HepG2 (cell line): ENCODE data around the gene FAM89B. TPM values are rescaled to one million over a fixed set of nuclear protein-coding genes. Genes with fewer than 3 reads are reported as not detected.

Experiments
- AKAP8 ChIP-seq: sonication (generic); formaldehyde crosslinking; IDR thresholded peaks from 2 replicates; pipeline ENCODE4 v1.5.1; 2020; ENCODE audit warnings: mild to moderate bottlenecking, missing genetic modification reagents
- CHD2 ChIP-seq: IDR thresholded peaks from 2 replicates; pipeline ENCODE4 v1.6.1; 2011; ENCODE audit warnings: low read depth, low read length, improper control_type of control experiment
- DMAP1 ChIP-seq: IDR thresholded peaks from 2 replicates; pipeline ENCODE4 v1.6.1; 2016
- EED ChIP-seq: sonication (generic); formaldehyde crosslinking; IDR thresholded peaks from 2 replicates; pipeline ENCODE4 v1.5.0; 2020; ENCODE audit warnings: mild to moderate bottlenecking, missing genetic modification reagents
- ELF3 ChIP-seq: IDR thresholded peaks from 2 replicates; pipeline ENCODE4 v1.6.1; 2016; ENCODE audit warnings: missing genetic modification reagents, missing compliant biosample characterization
- GPN1 ChIP-seq: sonication (generic); formaldehyde crosslinking; IDR thresholded peaks from 2 replicates; pipeline ENCODE4 v1.5.1; 2020; ENCODE audit warnings: missing genetic modification reagents, borderline replicate concordance
- KMT2A ChIP-seq: sonication (generic); formaldehyde crosslinking; IDR thresholded peaks from 2 replicates; pipeline ENCODE4 v1.4.0; 2020; ENCODE audit warnings: missing genetic modification reagents
- MAZ ChIP-seq, 2 experiments: sonication (generic) in 1 of 2; formaldehyde crosslinking in 1 of 2; IDR thresholded peaks; 2 replicates each; pipeline versions ENCODE4 v1.5.0 to v1.6.1; 2012 to 2020; ENCODE audit warnings: low read depth in 2 of 2, mild to moderate bottlenecking in 2 of 2, borderline replicate concordance in 1 of 2, improper control_type of control experiment in 1 of 2, low read length in 1 of 2, missing genetic modification reagents in 1 of 2, moderate library complexity in 1 of 2
- NR2C2 ChIP-seq: sonication (generic); formaldehyde crosslinking; IDR thresholded peaks from 2 replicates; pipeline ENCODE4 v1.4.0; 2020; ENCODE audit warnings: missing genetic modification reagents, mild to moderate bottlenecking, moderate library complexity, borderline replicate concordance
- USF2 ChIP-seq, 2 experiments: sonication (generic) in 1 of 2; formaldehyde crosslinking in 1 of 2; IDR thresholded peaks; 2 replicates each; pipeline versions ENCODE4 v1.5.1 to v1.6.1; 2011 to 2020; ENCODE audit warnings: borderline replicate concordance in 1 of 2, low read depth in 1 of 2, low read length in 1 of 2, mild to moderate bottlenecking in 1 of 2, missing genetic modification reagents in 1 of 2, moderate library complexity in 1 of 2
- ZMYM4 ChIP-seq: sonication (generic); formaldehyde crosslinking; IDR thresholded peaks from 2 replicates; pipeline ENCODE4 v1.8.1; 2023; ENCODE audit warnings: mild to moderate bottlenecking, missing genetic modification reagents
- ZNF512 ChIP-seq: sonication (generic); formaldehyde crosslinking; IDR thresholded peaks from 2 replicates; pipeline ENCODE4 v1.4.0; 2020; ENCODE audit warnings: mild to moderate bottlenecking, missing genetic modification reagents
- ZNF543 ChIP-seq: sonication (generic); formaldehyde crosslinking; IDR thresholded peaks from 2 replicates; pipeline ENCODE4 v1.4.0; 2020; ENCODE audit warnings: mild to moderate bottlenecking, missing genetic modification reagents
- ZNF687 ChIP-seq: sonication (generic); formaldehyde crosslinking; IDR thresholded peaks from 2 replicates; pipeline ENCODE4 v1.5.1; 2020; ENCODE audit warnings: mild to moderate bottlenecking, missing genetic modification reagents, moderate library complexity
- ZNF710 ChIP-seq: sonication (generic); formaldehyde crosslinking; IDR thresholded peaks from 2 replicates; pipeline ENCODE4 v1.5.0; 2020; ENCODE audit warnings: mild to moderate bottlenecking, missing genetic modification reagents, borderline replicate concordance
- polyA plus RNA-seq, 8 experiments: library from polyadenylated mRNA; depleted of rRNA in 3 of 8; stranded (reverse) in 7 of 8; unstranded in 1 of 8; fragments of >200 nt; fragmentation: Illumina TruSeq in 4 of 8; extraction: Trizol in 4 of 8; gene quantifications; 2 replicates each; pipeline versions ENCODE4 v1.2.1 to v1.2.3, GENCODE V29; 2011 to 2016; ENCODE audit warnings: low read depth in 4 of 8, missing spikeins in 1 of 8, mixed read lengths in 1 of 8; ENCODE audit not compliant: insufficient read depth in 1 of 8
- total RNA-seq, 5 experiments: library from RNA; depleted of rRNA; stranded (reverse); fragments of >200 nt; fragmentation: Illumina TruSeq; extraction: Trizol; gene quantifications; 2 replicates each; pipeline ENCODE4 v1.2.3, GENCODE V29; 2016; ENCODE audit warnings: low read depth in 1 of 5

The FAM89B gene
- total and polyA plus RNA-seq, 2 of the 13 experiments (the other 11 are each of a cell fraction or from before 2014, with no cell fraction given) = 5.7 to 8.0 TPM

GRCh38 chr11:65525546-65526480, 46.5 kb upstream of the FAM89B start (continued):
- TF ChIP-seq ZNF710 (CRISPR knock-in tag) (0 out of 2 replicates have a peak, but pooled peaks have one; percentile 2), DMAP1 (CRISPR knock-in tag) (peak; percentile 9; the same call in 1 of the 2 replicates), ZNF512 (CRISPR knock-in tag) (0 out of 2 replicates have a peak, but pooled peaks have one; percentile 41), ZMYM4 (no peak), USF2 (IDR thresholded peaks at IDR 0.05; ENCODE audit: low read depth, low read length) (no peak), USF2 (CRISPR knock-in tag; IDR thresholded peaks at IDR 0.05; ENCODE audit: borderline replicate concordance) (peak; percentile 48; the same call in 1 of the 2 replicates), CHD2 (no peak), ZNF543 (peak; percentile 1; the same call in 1 of the 2 replicates), ZNF687 (CRISPR knock-in tag) (peak; percentile 60; the same call in 1 of the 2 replicates), GPN1 (CRISPR knock-in tag) (no peak), NR2C2 (CRISPR knock-in tag) (0 out of 2 replicates have a peak, but pooled peaks have one; percentile 20), EED (peak; percentile 17; the same call in 1 of the 2 replicates), KMT2A (CRISPR knock-in tag) (0 out of 2 replicates have a peak, but pooled peaks have one; percentile 16), ELF3 (CRISPR knock-in tag) (no peak), AKAP8 (CRISPR knock-in tag) (0 out of 2 replicates have a peak, but pooled peaks have one; percentile 8), MAZ (IDR thresholded peaks at IDR 0.05; ENCODE audit: borderline replicate concordance, low read depth, low read length) (no peak), MAZ (CRISPR knock-in tag; IDR thresholded peaks at IDR 0.05; ENCODE audit: low read depth) (0 out of 2 replicates have a peak, but pooled peaks have one; percentile 22)
